C4-2B (cell line): ENCODE data around the gene RNF207.

ENCODE experiments used
- ZFX ChIP-seq: fragments of 450-650 bp; IDR thresholded peaks from 2 replicates; pipeline ENCODE4 v1.6.1; 2017
- TF ChIP-seq, protein P1 (sequence below): fragments of 450-650 bp; conservative IDR thresholded peaks from 2 replicates; pipeline ENCODE4 v1.5.1; 2017; ENCODE audit warnings: mild to moderate bottlenecking

DNA sequence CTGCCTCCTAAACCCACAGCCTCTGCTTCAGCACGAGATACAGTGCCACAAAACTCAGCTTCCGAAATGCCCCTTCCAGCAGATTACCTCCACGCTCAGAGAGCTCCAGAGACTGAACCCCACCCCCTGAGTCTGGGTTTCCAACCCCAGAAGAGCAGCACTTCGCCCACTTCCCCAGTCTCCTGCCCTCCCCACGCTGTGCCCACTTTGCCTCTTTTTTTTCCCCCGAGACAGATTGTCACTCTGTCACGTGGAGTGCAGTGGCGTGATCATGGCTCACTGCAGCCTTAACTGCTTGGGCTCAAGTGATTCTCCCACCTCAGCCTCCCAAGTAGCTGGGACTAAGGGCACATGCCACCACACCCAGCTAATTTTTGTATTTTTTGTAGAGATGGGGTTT lies 19.7 kb downstream of the RNF207 start:
- TF ChIP-seq, protein P1, sequence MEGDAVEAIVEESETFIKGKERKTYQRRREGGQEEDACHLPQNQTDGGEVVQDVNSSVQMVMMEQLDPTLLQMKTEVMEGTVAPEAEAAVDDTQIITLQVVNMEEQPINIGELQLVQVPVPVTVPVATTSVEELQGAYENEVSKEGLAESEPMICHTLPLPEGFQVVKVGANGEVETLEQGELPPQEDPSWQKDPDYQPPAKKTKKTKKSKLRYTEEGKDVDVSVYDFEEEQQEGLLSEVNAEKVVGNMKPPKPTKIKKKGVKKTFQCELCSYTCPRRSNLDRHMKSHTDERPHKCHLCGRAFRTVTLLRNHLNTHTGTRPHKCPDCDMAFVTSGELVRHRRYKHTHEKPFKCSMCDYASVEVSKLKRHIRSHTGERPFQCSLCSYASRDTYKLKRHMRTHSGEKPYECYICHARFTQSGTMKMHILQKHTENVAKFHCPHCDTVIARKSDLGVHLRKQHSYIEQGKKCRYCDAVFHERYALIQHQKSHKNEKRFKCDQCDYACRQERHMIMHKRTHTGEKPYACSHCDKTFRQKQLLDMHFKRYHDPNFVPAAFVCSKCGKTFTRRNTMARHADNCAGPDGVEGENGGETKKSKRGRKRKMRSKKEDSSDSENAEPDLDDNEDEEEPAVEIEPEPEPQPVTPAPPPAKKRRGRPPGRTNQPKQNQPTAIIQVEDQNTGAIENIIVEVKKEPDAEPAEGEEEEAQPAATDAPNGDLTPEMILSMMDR, result no peak
- TF ChIP-seq ZFX, result no peak
